MM.1S (cell line): ENCODE results near the gene RAB11A.

ENCODE experiments used
- DNase-seq: peaks from one replicate; pipeline ENCODE4 v3.0.0-alpha.2; 2015
- H2AFZ ChIP-seq: fragments of 300-600 bp; sonication (generic); 2 replicates; pipeline ENCODE4 v1.6.0; 2016; ENCODE audit warnings: antibody characterized with exemption, low read length
- H3F3A ChIP-seq: fragments of 300-600 bp; sonication (generic); 2 replicates; pipeline ENCODE4 v1.6.1; 2016; ENCODE audit warnings: mild to moderate bottlenecking, antibody characterized with exemption, low read length, moderate library complexity, mixed read lengths; ENCODE audit not compliant: insufficient read depth
- H3K27ac ChIP-seq: fragments of 300-600 bp; sonication (generic); 2 replicates; pipeline ENCODE4 v1.5.1; 2016; ENCODE audit warnings: mild to moderate bottlenecking, low read length
- H3K27me3 ChIP-seq: fragments of 300-600 bp; sonication (generic); replicated peaks from 2 replicates; pipeline ENCODE4 v1.6.0; 2016; ENCODE audit warnings: low read length; ENCODE audit not compliant: insufficient read depth
- H3K36me3 ChIP-seq: fragments of 300-600 bp; sonication (generic); replicated peaks from 2 replicates; pipeline ENCODE4 v1.6.1; 2016; ENCODE audit warnings: mild to moderate bottlenecking, low read length, mixed read lengths; ENCODE audit not compliant: insufficient read depth
- H3K4me1 ChIP-seq: fragments of 300-600 bp; sonication (generic); 2 replicates; pipeline ENCODE4 v1.6.1; 2016; ENCODE audit warnings: low read length, mixed read lengths
- H3K4me2 ChIP-seq: fragments of 300-600 bp; sonication (generic); 2 replicates; pipeline ENCODE4 v1.6.0; 2016; ENCODE audit warnings: low read depth, low read length
- H3K4me3 ChIP-seq: fragments of 300-600 bp; sonication (generic); 2 replicates; pipeline ENCODE4 v1.5.1; 2016; ENCODE audit warnings: low read length, mixed read lengths
- H3K79me2 ChIP-seq: fragments of 300-600 bp; sonication (generic); 2 replicates; pipeline ENCODE4 v1.6.1; 2016; ENCODE audit warnings: mixed run types, low read length, mixed read lengths
- H3K9ac ChIP-seq: fragments of 300-600 bp; sonication (generic); 2 replicates; pipeline ENCODE4 v1.6.1; 2016; ENCODE audit warnings: low read length, mixed read lengths
- H3K9me2 ChIP-seq: fragments of 300-600 bp; sonication (generic); replicated peaks from 2 replicates; pipeline ENCODE4 v1.6.1; 2016; ENCODE audit warnings: mild to moderate bottlenecking, low read length, mixed read lengths; ENCODE audit not compliant: insufficient read depth
- H3K9me3 ChIP-seq: fragments of 300-600 bp; sonication (generic); replicated peaks from 2 replicates; pipeline ENCODE4 v1.6.1; 2016; ENCODE audit warnings: mild to moderate bottlenecking, low read length, mixed read lengths; ENCODE audit not compliant: insufficient read depth
- H4K20me1 ChIP-seq: fragments of 300-600 bp; sonication (generic); 2 replicates; pipeline ENCODE4 v1.6.1; 2016; ENCODE audit warnings: mild to moderate bottlenecking, low read length, moderate library complexity, mixed read lengths; ENCODE audit not compliant: insufficient read depth
- EZH2 ChIP-seq: fragments of 300-600 bp; sonication (generic); optimal IDR thresholded peaks from 2 replicates; pipeline ENCODE3; 2017; ENCODE audit warnings: low read depth, mild to moderate bottlenecking, antibody characterized with exemption, low read length, mixed read lengths
- EZH2phosphoT487 ChIP-seq: fragments of 300-600 bp; sonication (generic); IDR thresholded peaks from 2 replicates; pipeline ENCODE4 v1.6.1; 2018; ENCODE audit warnings: antibody characterized with exemption, low read length
- TF ChIP-seq, protein P1 (sequence below): fragments of 300-600 bp; sonication (generic); IDR thresholded peaks from 2 replicates; pipeline ENCODE4 v1.5.1; 2016; ENCODE audit warnings: antibody characterized with exemption, low read length, mixed read lengths

Gene RAB11A

DNA sequence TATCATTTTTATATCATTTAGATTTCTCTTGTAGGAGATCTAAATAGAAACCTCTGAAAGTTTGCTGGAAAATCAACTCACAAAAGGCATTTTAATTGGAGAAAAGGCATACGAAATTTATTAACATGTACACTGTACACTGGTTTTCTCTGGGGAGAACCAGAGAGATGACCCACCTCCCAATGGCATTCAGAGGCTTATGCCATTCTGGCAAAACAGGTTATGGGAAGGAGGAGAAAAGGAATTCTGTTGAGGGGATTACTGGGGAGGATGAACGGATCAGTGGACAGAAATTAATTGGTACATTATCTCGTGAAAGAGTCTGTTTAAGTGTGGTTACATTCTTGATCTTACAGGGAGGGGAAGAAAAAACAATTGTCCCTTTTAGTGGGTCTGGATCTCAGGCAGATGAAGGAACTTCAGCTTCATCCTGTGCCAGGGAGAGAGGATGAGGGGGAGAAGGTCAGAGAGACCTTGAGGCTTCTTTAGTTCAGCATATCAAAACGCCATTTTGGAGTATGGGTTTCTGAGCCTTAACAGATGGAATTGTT lies 16.5 kb downstream of the RAB11A start:
- DNase-seq, result no peak
- no peak overlapping the region for H3K27ac ChIP-seq

DNA sequence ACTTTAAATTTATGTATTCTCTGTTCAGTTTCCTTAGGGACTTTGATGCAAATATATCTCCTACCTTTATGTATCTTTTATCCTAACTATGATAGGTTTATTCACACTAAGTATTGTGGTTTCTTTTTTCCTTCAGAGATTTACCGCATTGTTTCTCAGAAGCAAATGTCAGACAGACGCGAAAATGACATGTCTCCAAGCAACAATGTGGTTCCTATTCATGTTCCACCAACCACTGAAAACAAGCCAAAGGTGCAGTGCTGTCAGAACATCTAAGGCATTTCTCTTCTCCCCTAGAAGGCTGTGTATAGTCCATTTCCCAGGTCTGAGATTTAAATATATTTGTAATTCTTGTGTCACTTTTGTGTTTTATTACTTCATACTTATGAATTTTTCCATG lies 18.3 kb downstream of the RAB11A start:
- Histone ChIP-seq H3K36me3 (0 out of 2 replicates have a peak, but pooled peaks cover 6% of the 10 kb centered on the region), H3K27me3 (no peaks in the 10 kb centered on the region), H4K20me1 (no peaks in the 10 kb centered on the region), H2AFZ (no peak overlapping the region), H3K27ac (no peak overlapping the region), H3K4me2 (no peak overlapping the region), H3K4me1 (0 out of 2 replicates have a peak, but pooled peaks cover under 1% of the 10 kb centered on the region), H3K9ac (no peak overlapping the region), H3K4me3 (no peak overlapping the region), H3K79me2 (no peaks in the 10 kb centered on the region), H3K9me2 (no peaks in the 10 kb centered on the region), H3F3A (0 out of 2 replicates have a peak, but pooled peaks cover under 1% of the 10 kb centered on the region), H3K9me3 (no peaks in the 10 kb centered on the region)
- no peak for DNase-seq
- TF ChIP-seq EZH2phosphoT487, result no peak
- no peak for TF ChIP-seq EZH2
- TF ChIP-seq, protein P1, sequence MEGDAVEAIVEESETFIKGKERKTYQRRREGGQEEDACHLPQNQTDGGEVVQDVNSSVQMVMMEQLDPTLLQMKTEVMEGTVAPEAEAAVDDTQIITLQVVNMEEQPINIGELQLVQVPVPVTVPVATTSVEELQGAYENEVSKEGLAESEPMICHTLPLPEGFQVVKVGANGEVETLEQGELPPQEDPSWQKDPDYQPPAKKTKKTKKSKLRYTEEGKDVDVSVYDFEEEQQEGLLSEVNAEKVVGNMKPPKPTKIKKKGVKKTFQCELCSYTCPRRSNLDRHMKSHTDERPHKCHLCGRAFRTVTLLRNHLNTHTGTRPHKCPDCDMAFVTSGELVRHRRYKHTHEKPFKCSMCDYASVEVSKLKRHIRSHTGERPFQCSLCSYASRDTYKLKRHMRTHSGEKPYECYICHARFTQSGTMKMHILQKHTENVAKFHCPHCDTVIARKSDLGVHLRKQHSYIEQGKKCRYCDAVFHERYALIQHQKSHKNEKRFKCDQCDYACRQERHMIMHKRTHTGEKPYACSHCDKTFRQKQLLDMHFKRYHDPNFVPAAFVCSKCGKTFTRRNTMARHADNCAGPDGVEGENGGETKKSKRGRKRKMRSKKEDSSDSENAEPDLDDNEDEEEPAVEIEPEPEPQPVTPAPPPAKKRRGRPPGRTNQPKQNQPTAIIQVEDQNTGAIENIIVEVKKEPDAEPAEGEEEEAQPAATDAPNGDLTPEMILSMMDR, result no peak

More for the DNA sequence above, 16.5 kb downstream of the RAB11A start:
- no peak overlapping the region for H3K9ac ChIP-seq
- no peaks in the 10 kb centered on the region for H3K9me2 ChIP-seq
- 0 out of 2 replicates have a peak, but pooled peaks cover 6% of the 10 kb centered on the region for H3K36me3 ChIP-seq
- TF ChIP-seq EZH2, result no peak
- TF ChIP-seq, protein P1, result no peak
- H3F3A ChIP-seq, result peaks cover 15% of the 10 kb centered on the region
- 0 out of 2 replicates have a peak, but pooled peaks cover 14% of the 10 kb centered on the region for H3K4me1 ChIP-seq
- H4K20me1 ChIP-seq, result peaks cover 4% of the 10 kb centered on the region; the same call in 1 of the 2 replicates
- H3K4me2 ChIP-seq, result no peak overlapping the region
- no peaks in the 10 kb centered on the region for H3K79me2 ChIP-seq
- H2AFZ ChIP-seq, result no peak overlapping the region
- no peaks in the 10 kb centered on the region for H3K9me3 ChIP-seq
- no peaks in the 10 kb centered on the region for H3K27me3 ChIP-seq
- no peak overlapping the region for H3K4me3 ChIP-seq

DNA sequence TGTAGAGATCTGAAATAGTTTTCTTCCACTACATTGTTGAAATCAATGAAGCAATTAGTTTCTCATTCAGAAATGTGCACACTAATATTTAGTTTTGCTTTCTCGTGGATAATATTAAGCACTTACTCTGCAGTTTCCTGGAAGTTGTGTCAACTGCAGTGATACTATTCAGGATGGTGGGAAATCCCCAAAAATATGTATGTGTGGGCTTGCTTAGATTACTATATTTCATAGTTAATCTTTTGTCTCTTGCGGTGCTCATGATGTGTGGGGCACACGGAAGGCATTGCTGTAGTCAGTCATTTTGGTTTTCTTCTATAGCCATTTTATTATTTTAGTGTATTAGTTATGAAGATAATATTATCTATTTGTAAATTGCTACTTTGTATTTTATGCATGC lies 19.7 kb downstream of the RAB11A start:
- Histone ChIP-seq H3K9me2 (no peaks in the 10 kb centered on the region), H3K36me3 (0 out of 2 replicates have a peak, but pooled peaks cover 6% of the 10 kb centered on the region), H3F3A (no peaks in the 10 kb centered on the region), H3K4me2 (no peak overlapping the region), H3K27me3 (no peaks in the 10 kb centered on the region), H2AFZ (no peak overlapping the region), H3K9ac (no peak overlapping the region), H3K9me3 (no peaks in the 10 kb centered on the region), H3K4me1 (no peaks in the 10 kb centered on the region), H3K27ac (no peak overlapping the region), H3K4me3 (no peak overlapping the region), H3K79me2 (no peaks in the 10 kb centered on the region), H4K20me1 (no peaks in the 10 kb centered on the region)
- DNase-seq, result no peak
- TF ChIP-seq EZH2, result no peak
- TF ChIP-seq EZH2phosphoT487, result no peak
- TF ChIP-seq, protein P1, result no peak
